ENCODE measurements around the gene CENPI. TPM values are rescaled to one million over a fixed set of nuclear protein-coding genes. Genes with fewer than 3 reads are reported as not detected.

The CENPI gene
- total and polyA plus RNA-seq, 2 of the 13 experiments (the other 11 are each of a cell fraction or from before 2014, with no cell fraction given): 5.1 to 26.5 TPM

- H2AFZ ChIP-seq (ENCODE audit: low read length): peak within 1 kb of the TSS; percentile 78
- no peaks in the 10 kb centered on the region for H4K20me1 ChIP-seq (ENCODE audit: insufficient read depth, low read length)
- no peaks in the 10 kb centered on the region for H3K9me3 ChIP-seq (ENCODE audit: low read length)
- intact Hi-C loops (cut with micrococcal nuclease; ENCODE audit: unreplicated experiment): no loop called here
- ChIA-PET POLR2A (no interaction called here), CTCF (ENCODE audit: low intra/inter-chr PET ratio, low total read pairs) (no interaction called here)
- peak within 1 kb of the TSS; percentile 65 for H3K27ac ChIP-seq (ENCODE audit: extremely low read length, insufficient read depth, low read length)
- peak; percentile 35 for DNase-seq (ENCODE audit: low spot score)
- H3K36me3 ChIP-seq (replicated peaks in 1 of 2; ENCODE audit: control insufficient read depth in 1 of 2, insufficient read depth in 2 of 2, low read length in 2 of 2): no peaks in the 10 kb centered on the region
- BruUV-seq (replicated peaks): TSS peak; percentile 78
- in situ Hi-C loops (cut with HindIII; ENCODE audit: extremely low pct_ligation_motif_present, low pct_unique_long_range_greater_than_20kb): no loop called here
- WGBS (ENCODE audit: low lambda C conversion rate): 2% methylated on average over 12 of the region's 43 CpGs
- no peaks in the 10 kb centered on the region for H3K27me3 ChIP-seq (ENCODE audit: control insufficient read depth in 1 of 2, insufficient read depth in 2 of 2, low read length in 2 of 2)
- H3K4me2 ChIP-seq (ENCODE audit: low read depth, low read length): peak within 1 kb of the TSS; percentile 87
- peak within 1 kb of the TSS; percentile 81 for H3K9ac ChIP-seq (ENCODE audit: insufficient read depth, low read depth, low read length)
- FAIRE-seq: no peak
- peak; percentile 96 for ATAC-seq
- no peaks in the 10 kb centered on the region for H3K79me2 ChIP-seq (ENCODE audit: insufficient read depth, low read length)
- H3K4me1 ChIP-seq (ENCODE audit: insufficient read depth, low read length): no peaks in the 10 kb centered on the region
- H3K4me3 ChIP-seq (replicated peaks in 1 of 3; ENCODE audit: insufficient read depth in 1 of 3, low read depth in 2 of 3, low read length in 3 of 3): peak within 1 kb of the TSS; percentile 59 to 74 (median 62)
- TF ChIP-seq TAF15 (IDR thresholded peaks at IDR 0.05; ENCODE audit: low read depth, low read length, poor library complexity, severe bottlenecking) (no peak), ELF1 (CRISPR knock-in tag; IDR thresholded peaks at IDR 0.05) (peak; percentile 84), NR2F1 (CRISPR knock-in tag; IDR thresholded peaks at IDR 0.05) (no peak), KMT2B (CRISPR knock-in tag; IDR thresholded peaks at IDR 0.05) (peak; percentile 59; the same call in 1 of the 2 replicates), ELF3 (CRISPR knock-in tag; IDR thresholded peaks at IDR 0.05) (peak; percentile 52; the same call in 1 of the 2 replicates), RBFOX2 (IDR thresholded peaks at IDR 0.05; ENCODE audit: low read depth, low read length) (peak; percentile 56), ZBTB42 (CRISPR knock-in tag; IDR thresholded peaks at IDR 0.05) (no peak), DMAP1 (CRISPR knock-in tag; IDR thresholded peaks at IDR 0.05) (peak; percentile 51; the same call in 1 of the 2 replicates), ZNF264 (CRISPR knock-in tag; IDR thresholded peaks at IDR 0.05) (no peak), MAX (IDR thresholded peaks at IDR 0.05) (peak; percentile 75), NFYC (CRISPR knock-in tag; IDR thresholded peaks at IDR 0.05) (peak; percentile 30; the same call in 1 of the 2 replicates), MYNN (CRISPR knock-in tag; IDR thresholded peaks at IDR 0.05; ENCODE audit: low read depth) (no peak), IRF9 (CRISPR knock-in tag; IDR thresholded peaks at IDR 0.05; ENCODE audit: borderline replicate concordance) (no peak), ZNF589 (CRISPR knock-in tag; conservative IDR thresholded peaks at IDR 0.05) (no peak), MAZ (IDR thresholded peaks at IDR 0.05; ENCODE audit: borderline replicate concordance, low read depth, low read length) (no peak), MAZ (CRISPR knock-in tag; IDR thresholded peaks at IDR 0.05; ENCODE audit: low read depth) (no peak), YEATS4 (CRISPR knock-in tag; IDR thresholded peaks at IDR 0.05; ENCODE audit: borderline replicate concordance) (peak; percentile 31; the same call in 1 of the 2 replicates), ARNTL (CRISPR knock-in tag; IDR thresholded peaks at IDR 0.05) (no peak), FOXP1 (IDR thresholded peaks at IDR 0.05) (no peak), FOXP1 (CRISPR knock-in tag; IDR thresholded peaks at IDR 0.05) (no peak), NRL (CRISPR knock-in tag; IDR thresholded peaks at IDR 0.05; ENCODE audit: borderline replicate concordance) (peak; percentile 60; the same call in 1 of the 2 replicates), ZNF776 (CRISPR knock-in tag; IDR thresholded peaks at IDR 0.05) (no peak)
- TF ChIP-seq, protein P1, sequence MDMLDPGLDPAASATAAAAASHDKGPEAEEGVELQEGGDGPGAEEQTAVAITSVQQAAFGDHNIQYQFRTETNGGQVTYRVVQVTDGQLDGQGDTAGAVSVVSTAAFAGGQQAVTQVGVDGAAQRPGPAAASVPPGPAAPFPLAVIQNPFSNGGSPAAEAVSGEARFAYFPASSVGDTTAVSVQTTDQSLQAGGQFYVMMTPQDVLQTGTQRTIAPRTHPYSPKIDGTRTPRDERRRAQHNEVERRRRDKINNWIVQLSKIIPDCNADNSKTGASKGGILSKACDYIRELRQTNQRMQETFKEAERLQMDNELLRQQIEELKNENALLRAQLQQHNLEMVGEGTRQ (IDR thresholded peaks at IDR 0.05; ENCODE audit: low read depth, low read length): no peak
- TF ChIP-seq, protein P1 (CRISPR knock-in tag; IDR thresholded peaks at IDR 0.05; ENCODE audit: borderline replicate concordance): no peak
These were observed 46.3 kb upstream of the CENPI start, which contains the start of gene TRMT2B for GRCh38 chrX:101051549-101052302. Gene TRMT2B, minus strand, starts transcription at chrX:101052111. Its CDS starts 9,822 bp downstream, at chrX:101042289.

All from HepG2 (cell line).